Neural cell (in vitro differentiated cells): ENCODE measurements around the gene NOTCH3.

Source experiments
- EP300 ChIP-seq: fragments of 450-650 bp; conservative IDR thresholded peaks from 2 replicates; pipeline ENCODE4 v1.6.1; 2014; ENCODE audit warnings: antibody characterized with exemption, mild to moderate bottlenecking, moderate library complexity; ENCODE audit not compliant: poor library complexity, severe bottlenecking
- EZH2 ChIP-seq: fragments of 200-600, 300-800 bp; shearing (Covaris generic), sonication (generic); IDR thresholded peaks from 2 replicates; pipeline ENCODE4 v1.6.1; 2014; ENCODE audit warnings: antibody characterized with exemption, low read length, borderline replicate concordance, mild to moderate bottlenecking; ENCODE audit not compliant: insufficient read depth, poor library complexity, severe bottlenecking
- POLR2AphosphoS5 ChIP-seq: IDR thresholded peaks from 2 replicates; pipeline ENCODE4 v1.6.1; 2012
- SMC3 ChIP-seq: fragments of 450-650 bp; conservative IDR thresholded peaks from 2 replicates; pipeline ENCODE4 v1.6.1; 2014; ENCODE audit warnings: antibody characterized with exemption, mild to moderate bottlenecking, moderate library complexity; ENCODE audit not compliant: poor library complexity
- TF ChIP-seq, protein P1 (sequence below): fragments of 450-650 bp; IDR thresholded peaks from 2 replicates; pipeline ENCODE4 v1.5.1; 2014; ENCODE audit warnings: antibody characterized with exemption, mild to moderate bottlenecking, moderate library complexity; ENCODE audit not compliant: poor library complexity, severe bottlenecking
- TF ChIP-seq, protein P2 (sequence below): IDR thresholded peaks from 2 replicates; pipeline ENCODE4 v1.6.1; 2012; ENCODE audit warnings: borderline replicate concordance

DNA sequence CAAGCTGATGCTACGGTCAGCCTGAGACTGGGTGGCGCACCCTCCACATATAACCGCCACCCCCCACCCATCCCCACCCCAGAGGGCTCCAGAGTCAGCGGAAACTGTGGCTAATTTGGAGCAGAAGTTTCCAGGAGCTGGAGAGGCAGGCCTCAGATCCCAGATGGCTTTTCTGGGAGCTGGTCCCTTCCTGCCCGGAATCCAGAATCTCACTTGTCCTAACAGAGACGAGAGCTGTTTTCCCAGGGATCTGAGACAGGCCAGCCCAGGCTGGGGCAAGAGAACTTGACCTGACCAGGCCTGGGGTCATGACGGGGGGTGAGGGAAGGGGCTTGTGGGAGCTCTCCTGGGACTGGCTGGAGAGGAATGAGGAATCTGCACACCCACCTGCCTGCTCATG lies 25.0 kb upstream of the NOTCH3 start:
- TF ChIP-seq EZH2 (no peak), POLR2AphosphoS5 (no peak), EP300 (no peak), SMC3 (no peak)
- TF ChIP-seq, protein P1, sequence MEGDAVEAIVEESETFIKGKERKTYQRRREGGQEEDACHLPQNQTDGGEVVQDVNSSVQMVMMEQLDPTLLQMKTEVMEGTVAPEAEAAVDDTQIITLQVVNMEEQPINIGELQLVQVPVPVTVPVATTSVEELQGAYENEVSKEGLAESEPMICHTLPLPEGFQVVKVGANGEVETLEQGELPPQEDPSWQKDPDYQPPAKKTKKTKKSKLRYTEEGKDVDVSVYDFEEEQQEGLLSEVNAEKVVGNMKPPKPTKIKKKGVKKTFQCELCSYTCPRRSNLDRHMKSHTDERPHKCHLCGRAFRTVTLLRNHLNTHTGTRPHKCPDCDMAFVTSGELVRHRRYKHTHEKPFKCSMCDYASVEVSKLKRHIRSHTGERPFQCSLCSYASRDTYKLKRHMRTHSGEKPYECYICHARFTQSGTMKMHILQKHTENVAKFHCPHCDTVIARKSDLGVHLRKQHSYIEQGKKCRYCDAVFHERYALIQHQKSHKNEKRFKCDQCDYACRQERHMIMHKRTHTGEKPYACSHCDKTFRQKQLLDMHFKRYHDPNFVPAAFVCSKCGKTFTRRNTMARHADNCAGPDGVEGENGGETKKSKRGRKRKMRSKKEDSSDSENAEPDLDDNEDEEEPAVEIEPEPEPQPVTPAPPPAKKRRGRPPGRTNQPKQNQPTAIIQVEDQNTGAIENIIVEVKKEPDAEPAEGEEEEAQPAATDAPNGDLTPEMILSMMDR: no peak
- TF ChIP-seq, protein P2, sequence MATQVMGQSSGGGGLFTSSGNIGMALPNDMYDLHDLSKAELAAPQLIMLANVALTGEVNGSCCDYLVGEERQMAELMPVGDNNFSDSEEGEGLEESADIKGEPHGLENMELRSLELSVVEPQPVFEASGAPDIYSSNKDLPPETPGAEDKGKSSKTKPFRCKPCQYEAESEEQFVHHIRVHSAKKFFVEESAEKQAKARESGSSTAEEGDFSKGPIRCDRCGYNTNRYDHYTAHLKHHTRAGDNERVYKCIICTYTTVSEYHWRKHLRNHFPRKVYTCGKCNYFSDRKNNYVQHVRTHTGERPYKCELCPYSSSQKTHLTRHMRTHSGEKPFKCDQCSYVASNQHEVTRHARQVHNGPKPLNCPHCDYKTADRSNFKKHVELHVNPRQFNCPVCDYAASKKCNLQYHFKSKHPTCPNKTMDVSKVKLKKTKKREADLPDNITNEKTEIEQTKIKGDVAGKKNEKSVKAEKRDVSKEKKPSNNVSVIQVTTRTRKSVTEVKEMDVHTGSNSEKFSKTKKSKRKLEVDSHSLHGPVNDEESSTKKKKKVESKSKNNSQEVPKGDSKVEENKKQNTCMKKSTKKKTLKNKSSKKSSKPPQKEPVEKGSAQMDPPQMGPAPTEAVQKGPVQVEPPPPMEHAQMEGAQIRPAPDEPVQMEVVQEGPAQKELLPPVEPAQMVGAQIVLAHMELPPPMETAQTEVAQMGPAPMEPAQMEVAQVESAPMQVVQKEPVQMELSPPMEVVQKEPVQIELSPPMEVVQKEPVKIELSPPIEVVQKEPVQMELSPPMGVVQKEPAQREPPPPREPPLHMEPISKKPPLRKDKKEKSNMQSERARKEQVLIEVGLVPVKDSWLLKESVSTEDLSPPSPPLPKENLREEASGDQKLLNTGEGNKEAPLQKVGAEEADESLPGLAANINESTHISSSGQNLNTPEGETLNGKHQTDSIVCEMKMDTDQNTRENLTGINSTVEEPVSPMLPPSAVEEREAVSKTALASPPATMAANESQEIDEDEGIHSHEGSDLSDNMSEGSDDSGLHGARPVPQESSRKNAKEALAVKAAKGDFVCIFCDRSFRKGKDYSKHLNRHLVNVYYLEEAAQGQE: no peak
